ENCODE measurements around the gene LNPEP.
"Not testable (repeated sequence)": the region's sequence is repeated elsewhere in the genome, so short reads cannot be mapped to it uniquely, and the experiment has no call there.

LNPEP gene

GRCh38 chr5:97072696-97073095 lies 136.8 kb downstream of the LNPEP start:
- Histone ChIP-seq H3K4me2 (ENCODE audit: low read length) (no peak overlapping the region), H3K4me3 (ENCODE audit: low read length) (no peak overlapping the region), H3K36me3 (ENCODE audit: insufficient read depth, low read length) (no peaks in the 10 kb centered on the region)

DNA sequence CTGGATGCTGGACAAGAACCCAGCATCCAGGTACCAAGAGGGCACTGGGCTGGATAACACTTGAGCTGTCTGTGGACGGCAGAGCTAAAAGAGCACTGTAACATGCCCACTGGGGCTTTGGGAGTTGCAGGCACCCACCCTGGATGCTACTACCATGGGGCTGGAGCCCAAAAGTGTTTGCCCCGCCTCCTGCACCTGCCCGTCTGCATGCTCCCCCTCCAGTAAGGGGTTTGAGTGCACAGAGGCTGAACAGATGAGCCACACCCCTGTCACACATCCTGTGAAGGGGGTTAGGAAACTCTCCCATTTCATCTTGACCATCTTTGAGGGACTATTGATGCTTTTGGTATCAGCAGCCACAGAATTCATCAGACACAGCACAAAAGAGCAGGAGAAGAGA lies 137.5 kb downstream of the LNPEP start:
- no peak overlapping the region for H3K4me3 ChIP-seq (ENCODE audit: low read length)
- H3K27me3 ChIP-seq (ENCODE audit: control insufficient read depth, insufficient read depth, low read length): no peaks in the 10 kb centered on the region
- no peak overlapping the region for H3K4me2 ChIP-seq (ENCODE audit: low read length)
- H3K9me3 ChIP-seq (replicated peaks; ENCODE audit: low read length): no peaks in the 10 kb centered on the region
- H3K4me1 ChIP-seq (ENCODE audit: control insufficient read depth, insufficient read depth, low read length): peaks cover 5% of the 10 kb centered on the region
- no peaks in the 10 kb centered on the region for H3K36me3 ChIP-seq (ENCODE audit: insufficient read depth, low read length)
- no peak overlapping the region for H3K9ac ChIP-seq (ENCODE audit: low read depth, low read length)

More at GRCh38 chr5:97072696-97073095, 136.8 kb downstream of the LNPEP start:
- H3K4me1 ChIP-seq (ENCODE audit: control insufficient read depth, insufficient read depth, low read length): peaks cover 5% of the 10 kb centered on the region
- no peak overlapping the region for H3K9ac ChIP-seq (ENCODE audit: low read depth, low read length)
- H3K9me3 ChIP-seq (replicated peaks; ENCODE audit: low read length): no peaks in the 10 kb centered on the region
- no peaks in the 10 kb centered on the region for H3K27me3 ChIP-seq (ENCODE audit: control insufficient read depth, insufficient read depth, low read length)

DNA sequence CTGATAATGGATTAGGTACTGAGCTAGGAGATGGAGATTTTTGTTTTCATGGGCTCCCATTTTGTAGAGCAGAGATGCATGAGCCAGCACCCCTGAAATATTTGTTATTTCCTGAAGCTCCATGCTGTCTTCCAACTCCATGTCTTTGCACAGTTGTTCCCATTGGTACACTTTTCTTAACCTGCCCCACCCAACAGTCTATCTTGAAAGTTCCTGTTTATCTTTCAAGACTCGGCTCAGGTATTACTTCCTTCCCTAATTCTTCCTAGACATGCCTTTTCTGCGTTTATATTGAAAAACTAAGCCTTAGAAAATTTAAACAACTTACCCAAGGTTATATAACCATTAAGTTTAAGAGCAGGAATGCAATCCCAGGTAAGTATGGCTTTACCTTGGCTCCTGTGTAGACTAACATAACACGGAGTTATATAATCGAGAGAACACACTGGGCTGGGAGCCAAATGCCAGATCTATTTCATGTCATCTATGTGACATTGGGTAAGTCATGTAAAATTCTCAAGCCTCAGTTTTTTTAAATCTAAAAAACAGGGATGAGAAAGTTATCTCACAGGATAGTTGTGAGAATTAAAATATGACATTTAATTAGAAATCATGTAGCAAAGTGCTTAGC lies 139.1 kb downstream of the LNPEP start:
- H3K9ac ChIP-seq (ENCODE audit: low read depth, low read length): no peak overlapping the region
- no peaks in the 10 kb centered on the region for H3K9me3 ChIP-seq (replicated peaks; ENCODE audit: low read length)
- no peaks in the 10 kb centered on the region for H3K36me3 ChIP-seq (ENCODE audit: insufficient read depth, low read length)
- no peaks in the 10 kb centered on the region for H3K27me3 ChIP-seq (ENCODE audit: control insufficient read depth, insufficient read depth, low read length)
- no peak overlapping the region for H3K4me3 ChIP-seq (ENCODE audit: low read length)
- H3K4me1 ChIP-seq (ENCODE audit: control insufficient read depth, insufficient read depth, low read length): peaks cover 12% of the 10 kb centered on the region
- H3K4me2 ChIP-seq (ENCODE audit: low read length): no peak overlapping the region

DNA sequence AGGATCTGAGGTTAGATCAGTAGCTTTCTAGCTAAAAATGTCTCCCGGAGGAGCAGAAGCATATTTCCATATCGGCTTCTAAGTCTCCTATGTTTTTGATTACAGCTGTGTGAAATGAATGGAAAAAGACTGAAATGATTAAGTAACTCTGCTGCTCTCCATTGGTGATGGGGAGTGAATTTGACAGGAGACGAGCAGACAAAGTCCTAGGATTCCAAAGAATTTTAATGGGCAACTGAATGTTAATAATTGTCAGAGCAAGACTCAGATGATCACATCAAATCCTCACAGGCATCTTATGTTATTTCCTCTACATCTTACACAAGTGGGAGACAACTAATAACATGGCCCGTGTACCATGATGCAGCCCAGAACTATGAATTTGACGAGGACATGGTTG lies 139.8 kb downstream of the LNPEP start:
- Histone ChIP-seq H3K9ac (ENCODE audit: low read depth, low read length) (no peak overlapping the region), H3K4me1 (ENCODE audit: control insufficient read depth, insufficient read depth, low read length) (peaks cover 12% of the 10 kb centered on the region)

DNA sequence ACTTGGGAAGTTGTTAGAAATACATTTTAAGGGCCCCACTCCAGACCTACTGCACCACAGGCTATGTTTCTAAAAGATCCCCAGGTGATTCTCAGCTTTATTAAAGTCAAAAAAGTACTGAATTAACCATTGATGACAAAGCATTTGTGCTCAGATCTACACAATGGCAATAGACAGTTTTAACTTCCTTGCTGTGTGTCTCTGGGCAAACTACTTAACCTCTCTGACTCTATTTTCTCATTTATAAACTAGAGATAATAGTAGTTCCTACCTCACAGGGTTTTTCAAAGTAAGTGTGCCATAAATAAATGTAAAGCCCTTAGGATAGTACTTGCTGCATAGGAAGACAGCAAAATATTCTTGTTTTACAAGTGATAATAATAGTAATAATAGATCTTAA lies 140.2 kb downstream of the LNPEP start:
- no peak overlapping the region for H3K4me3 ChIP-seq (ENCODE audit: low read length)
- H3K4me1 ChIP-seq (ENCODE audit: control insufficient read depth, insufficient read depth, low read length): peaks cover 12% of the 10 kb centered on the region
- H3K9ac ChIP-seq (ENCODE audit: low read depth, low read length): no peak overlapping the region
- H3K4me2 ChIP-seq (ENCODE audit: low read length): no peak overlapping the region
- no peaks in the 10 kb centered on the region for H3K9me3 ChIP-seq (replicated peaks; ENCODE audit: low read length)
- H3K27me3 ChIP-seq (ENCODE audit: control insufficient read depth, insufficient read depth, low read length): no peaks in the 10 kb centered on the region
- no peaks in the 10 kb centered on the region for H3K36me3 ChIP-seq (ENCODE audit: insufficient read depth, low read length)

More for the DNA sequence above, 139.8 kb downstream of the LNPEP start:
- Histone ChIP-seq H3K36me3 (ENCODE audit: insufficient read depth, low read length) (no peaks in the 10 kb centered on the region), H3K27me3 (ENCODE audit: control insufficient read depth, insufficient read depth, low read length) (no peaks in the 10 kb centered on the region), H3K4me2 (ENCODE audit: low read length) (no peak overlapping the region), H3K4me3 (ENCODE audit: low read length) (no peak overlapping the region), H3K9me3 (replicated peaks; ENCODE audit: low read length) (no peaks in the 10 kb centered on the region)

DNA sequence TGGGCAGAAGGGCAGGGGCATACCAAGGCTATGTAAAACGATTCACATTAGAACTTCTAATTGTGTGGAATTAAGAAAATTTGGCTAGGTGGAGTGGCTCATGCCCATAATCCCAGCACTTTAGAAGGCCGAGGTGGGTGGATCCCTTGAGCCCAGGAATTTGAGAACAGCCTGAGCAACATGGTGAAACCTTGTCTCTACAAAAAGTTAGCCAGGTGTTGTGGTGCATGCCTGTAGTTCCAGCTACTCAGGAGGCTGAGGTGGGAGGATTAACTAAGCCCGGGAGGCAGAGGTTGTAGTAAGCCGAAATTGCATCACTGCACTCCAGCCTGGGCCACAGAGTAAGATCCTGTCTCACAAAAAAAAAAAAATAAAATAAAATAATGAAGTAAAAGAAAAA lies 141.4 kb downstream of the LNPEP start:
- Histone ChIP-seq H3K27me3 (ENCODE audit: control insufficient read depth, insufficient read depth, low read length) (peaks cover 3% of the 10 kb centered on the region), H3K36me3 (ENCODE audit: insufficient read depth, low read length) (no peaks in the 10 kb centered on the region), H3K4me3 (ENCODE audit: low read length) (no peak overlapping the region), H3K4me2 (ENCODE audit: low read length) (no peak overlapping the region), H3K9me3 (replicated peaks; ENCODE audit: low read length) (no peaks in the 10 kb centered on the region), H3K4me1 (ENCODE audit: control insufficient read depth, insufficient read depth, low read length) (peaks cover 7% of the 10 kb centered on the region), H3K9ac (ENCODE audit: low read depth, low read length) (no peak overlapping the region)

GRCh38 chr5:97078958-97079743 lies 143.3 kb downstream of the LNPEP start:
- Histone ChIP-seq H3K36me3 (ENCODE audit: insufficient read depth, low read length) (no peaks in the 10 kb centered on the region), H3K9ac (ENCODE audit: low read depth, low read length) (no peak overlapping the region), H3K4me1 (ENCODE audit: control insufficient read depth, insufficient read depth, low read length) (peaks cover 7% of the 10 kb centered on the region)

GRCh38 chr5:97084782-97085458 lies 149.0 kb downstream of the LNPEP start:
- H3K4me2 ChIP-seq (ENCODE audit: low read length); H3K9me3 ChIP-seq (replicated peaks; ENCODE audit: low read length); H3K9ac ChIP-seq (ENCODE audit: low read depth, low read length); H3K4me1 ChIP-seq (ENCODE audit: control insufficient read depth, insufficient read depth, low read length); H3K4me3 ChIP-seq (ENCODE audit: low read length); H3K36me3 ChIP-seq (ENCODE audit: insufficient read depth, low read length): not testable (repeated sequence)
- H3K27me3 ChIP-seq (ENCODE audit: control insufficient read depth, insufficient read depth, low read length): peaks cover 12% of the 10 kb centered on the region

More at GRCh38 chr5:97078958-97079743, 143.3 kb downstream of the LNPEP start:
- Histone ChIP-seq H3K4me2 (ENCODE audit: low read length) (no peak overlapping the region), H3K4me3 (ENCODE audit: low read length) (no peak overlapping the region), H3K27me3 (ENCODE audit: control insufficient read depth, insufficient read depth, low read length) (peaks cover 5% of the 10 kb centered on the region), H3K9me3 (replicated peaks; ENCODE audit: low read length) (no peaks in the 10 kb centered on the region)

DNA sequence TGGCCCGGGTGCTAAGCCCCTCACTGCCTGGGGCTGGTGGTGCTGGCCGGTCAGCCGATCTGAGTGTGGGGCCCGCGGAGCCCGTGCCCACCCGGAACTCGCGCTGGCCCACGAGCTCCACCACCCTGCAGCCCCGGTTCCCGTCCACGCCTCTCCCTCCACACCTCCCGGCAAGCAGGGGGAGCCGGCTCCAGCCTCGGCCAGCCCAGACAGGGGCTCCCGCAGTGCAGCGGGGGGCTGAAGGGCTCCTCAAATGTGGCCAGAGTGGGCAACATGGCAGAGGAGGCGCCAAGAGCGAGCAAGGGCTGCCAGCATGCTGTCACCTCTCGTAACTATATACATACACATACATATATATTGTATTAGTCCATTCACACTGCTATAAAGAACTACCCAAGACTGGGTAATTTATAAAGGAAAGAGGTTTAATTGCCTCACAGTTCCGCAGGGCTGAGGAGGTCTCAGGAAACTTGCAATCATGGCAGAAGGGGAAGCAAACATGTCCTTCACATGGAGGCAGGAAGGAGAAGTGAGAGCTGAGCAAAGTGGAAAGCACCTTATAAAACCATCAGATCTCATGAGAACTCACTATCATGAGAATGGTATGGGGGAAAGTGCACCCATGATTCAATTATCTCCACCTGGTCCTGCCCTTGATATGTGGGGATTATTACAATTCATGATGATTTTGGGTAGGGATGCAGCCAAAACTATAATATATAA lies 149.7 kb downstream of the LNPEP start:
- Histone ChIP-seq H3K4me2 (ENCODE audit: low read length) (no peak overlapping the region), H3K4me3 (ENCODE audit: low read length) (no peak overlapping the region), H3K4me1 (ENCODE audit: control insufficient read depth, insufficient read depth, low read length) (no peaks in the 10 kb centered on the region), H3K9ac (ENCODE audit: low read depth, low read length) (no peak overlapping the region), H3K27me3 (ENCODE audit: control insufficient read depth, insufficient read depth, low read length) (peaks cover 17% of the 10 kb centered on the region), H3K36me3 (ENCODE audit: insufficient read depth, low read length) (no peaks in the 10 kb centered on the region), H3K9me3 (replicated peaks; ENCODE audit: low read length) (no peaks in the 10 kb centered on the region)

Measured in skeletal muscle satellite cell (primary cell).